GM23338 (cell line): Measurements from ENCODE around the gene KLK12. TPM values are rescaled to one million over a fixed set of nuclear protein-coding genes. Genes with fewer than 3 reads are reported as not detected.

Experiments used
- ATAC-seq: fragments of 200-7000 bp; cut with Tn5 transposase; 3 replicates; pipeline ENCODE4 v1.9.1; 2020
- DNase-seq: peaks from one replicate; pipeline ENCODE4 v3.0.0-alpha.2; 2015; ENCODE audit warnings: low spot score
- H2AFZ ChIP-seq: fragments of 200-600 bp; sonication (generic); 2 replicates; pipeline ENCODE4 v1.8.0; 2016; ENCODE audit warnings: antibody characterized with exemption, mild to moderate bottlenecking, moderate library complexity
- H3F3A ChIP-seq: fragments of 200-600 bp; sonication (generic); replicated peaks from 2 replicates; pipeline ENCODE4 v1.8.0; 2017; ENCODE audit warnings: antibody characterized with exemption, mixed run types, low read depth
- H3K27ac ChIP-seq: fragments of 200-600 bp; sonication (generic); 2 replicates; pipeline ENCODE4 v1.6.1; 2016; ENCODE audit warnings: low read depth
- H3K27me3 ChIP-seq: fragments of 200-600 bp; sonication (generic); 2 replicates; pipeline ENCODE4 v1.8.0; 2016; ENCODE audit warnings: mild to moderate bottlenecking, mixed run types, moderate library complexity; ENCODE audit not compliant: insufficient read depth
- H3K36me3 ChIP-seq: fragments of 200-600 bp; sonication (generic); 2 replicates; pipeline ENCODE4 v1.8.0; 2016; ENCODE audit warnings: mild to moderate bottlenecking; ENCODE audit not compliant: insufficient read depth
- H3K4me1 ChIP-seq: fragments of 200-600 bp; sonication (generic); 2 replicates; pipeline ENCODE4 v1.8.0; 2016; ENCODE audit warnings: mild to moderate bottlenecking, moderate library complexity; ENCODE audit not compliant: insufficient read depth
- H3K4me2 ChIP-seq: fragments of 200-600 bp; sonication (generic); 2 replicates; pipeline ENCODE4 v1.7.1; 2017; ENCODE audit warnings: mixed run types
- H3K4me3 ChIP-seq: fragments of 200-600 bp; sonication (generic); 2 replicates; pipeline ENCODE4 v1.6.1; 2016; ENCODE audit warnings: mixed run types
- H3K79me2 ChIP-seq: fragments of 200-600 bp; sonication (generic); replicated peaks from 2 replicates; pipeline ENCODE4 v1.8.0; 2017; ENCODE audit warnings: mild to moderate bottlenecking; ENCODE audit not compliant: insufficient read depth
- H3K9me2 ChIP-seq: fragments of 200-600 bp; sonication (generic); 2 replicates; pipeline ENCODE4 v1.8.0; 2017; ENCODE audit not compliant: insufficient read depth
- H4K20me1 ChIP-seq: fragments of 200-600 bp; sonication (generic); replicated peaks from 2 replicates; pipeline ENCODE4 v1.8.0; 2017; ENCODE audit warnings: mild to moderate bottlenecking; ENCODE audit not compliant: insufficient read depth
- H3K27ac Mint-ChIP-seq: 2 replicates; pipeline ENCODE4 v1.8.0; 2020; ENCODE audit warnings: inconsistent platforms, mild to moderate bottlenecking, moderate library complexity, mixed read lengths
- H3K27me3 Mint-ChIP-seq: 3 replicates; pipeline ENCODE4 v1.8.0; 2022; ENCODE audit warnings: low read depth, mild to moderate bottlenecking, moderate library complexity, mixed read lengths, inconsistent platforms; ENCODE audit not compliant: insufficient read depth, poor library complexity
- H3K36me3 Mint-ChIP-seq: 3 replicates; pipeline ENCODE4 v1.8.0; 2021; ENCODE audit warnings: low read depth, mild to moderate bottlenecking, inconsistent platforms, moderate library complexity, mixed read lengths
- H3K4me1 Mint-ChIP-seq: 3 replicates; pipeline ENCODE4 v1.8.0; 2020; ENCODE audit warnings: mild to moderate bottlenecking, inconsistent platforms, mixed read lengths
- H3K4me3 Mint-ChIP-seq: 3 replicates; pipeline ENCODE4 v1.8.0; 2021; ENCODE audit warnings: moderate library complexity, mild to moderate bottlenecking, inconsistent platforms, mixed read lengths
- H3K9me3 Mint-ChIP-seq: 3 replicates; pipeline ENCODE4 v1.8.0; 2020; ENCODE audit warnings: moderate library complexity, mild to moderate bottlenecking, inconsistent platforms, mixed read lengths
- CREB1 ChIP-seq: fragments of 250-450 bp; sonication (Bioruptor Pico); IDR thresholded peaks from 2 replicates; pipeline ENCODE4 v1.5.0; 2020; ENCODE audit warnings: low read depth, mild to moderate bottlenecking, moderate library complexity
- EZH2 ChIP-seq: fragments of 200-600 bp; sonication (generic); IDR thresholded peaks from one replicate; pipeline ENCODE4 v1.8.0; 2017; ENCODE audit warnings: antibody characterized with exemption, mild to moderate bottlenecking, low read depth; ENCODE audit not compliant: unreplicated experiment
- EZH2phosphoT487 ChIP-seq: fragments of 200-600 bp; sonication (generic); IDR thresholded peaks from one replicate; pipeline ENCODE4 v1.8.1; 2018; ENCODE audit warnings: antibody characterized with exemption; ENCODE audit not compliant: unreplicated experiment
- JUNB ChIP-seq: IDR thresholded peaks from one replicate; pipeline ENCODE4 v1.6.1; 2016; ENCODE audit warnings: antibody characterized with exemption; ENCODE audit not compliant: unreplicated experiment
- NANOG ChIP-seq: IDR thresholded peaks from 2 replicates; pipeline ENCODE4 v1.6.1; 2016; ENCODE audit warnings: antibody characterized with exemption, borderline replicate concordance
- POLR2AphosphoS5 ChIP-seq: IDR thresholded peaks from 2 replicates; pipeline ENCODE4 v1.6.1; 2016; ENCODE audit warnings: antibody characterized with exemption, low read depth
- STAT1 ChIP-seq: IDR thresholded peaks from one replicate; pipeline ENCODE4 v1.6.1; 2016; ENCODE audit warnings: antibody characterized with exemption; ENCODE audit not compliant: unreplicated experiment
- ZNF114 ChIP-seq: fragments of 250-450 bp; sonication (Bioruptor Pico); IDR thresholded peaks from 2 replicates; pipeline ENCODE4 v1.5.0; 2020; ENCODE audit warnings: mild to moderate bottlenecking, moderate library complexity
- ZNF331 ChIP-seq: fragments of 250-450 bp; sonication (Bioruptor Pico); IDR thresholded peaks from 2 replicates; pipeline ENCODE4 v1.5.0; 2020; ENCODE audit warnings: low read depth, mild to moderate bottlenecking, moderate library complexity
- polyA plus RNA-seq: library from polyadenylated mRNA; unstranded; fragments of >200 nt; fragmentation: Nextera tagmentation; extraction: Ambion mirVana; gene quantifications from 2 replicates; pipeline ENCODE4 v1.2.1, GENCODE V29; 2016
- total RNA-seq: library from RNA; depleted of rRNA; stranded (reverse); fragments of >200 nt; shearing (Covaris generic); gene quantifications from 2 replicates; pipeline ENCODE4 v1.2.3, GENCODE V29; 2014
- TF ChIP-seq, protein P1 (sequence below): fragments of 250-450 bp; sonication (Bioruptor Pico); IDR thresholded peaks from 2 replicates; pipeline ENCODE4 v1.5.0; 2020; ENCODE audit warnings: mild to moderate bottlenecking, moderate library complexity
- TF ChIP-seq, protein P2 (sequence below): IDR thresholded peaks from one replicate; pipeline ENCODE4 v1.6.1; 2018; ENCODE audit warnings: antibody characterized with exemption; ENCODE audit not compliant: unreplicated experiment
- TF ChIP-seq, protein P3 (sequence below): IDR thresholded peaks from 2 replicates; pipeline ENCODE4 v1.6.1; 2016; ENCODE audit warnings: antibody characterized with exemption

KLK12 gene
- total and polyA plus RNA-seq, 2 experiments from 2014 or later: not detected

DNA sequence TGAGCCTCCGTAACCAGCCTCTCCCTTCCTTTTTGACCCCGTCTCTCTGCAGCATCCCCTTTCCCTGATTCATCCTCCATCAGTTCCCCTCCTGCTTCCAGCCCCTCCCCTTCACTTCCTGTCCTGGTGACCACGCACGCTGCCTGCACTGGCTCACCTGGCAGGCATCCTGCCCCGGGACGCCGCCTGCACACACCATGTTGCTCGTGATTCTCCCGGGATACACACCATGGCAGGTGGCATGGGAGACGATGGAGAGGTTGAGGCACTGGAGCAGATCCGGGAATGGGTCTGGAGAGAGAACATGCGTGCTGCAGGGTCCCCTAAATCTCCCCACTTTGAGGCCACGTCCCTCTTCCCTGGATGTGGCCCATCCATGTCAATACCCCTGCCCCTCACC is 4.2 kb downstream of the KLK12 start (continued):
- TF ChIP-seq, protein P1, sequence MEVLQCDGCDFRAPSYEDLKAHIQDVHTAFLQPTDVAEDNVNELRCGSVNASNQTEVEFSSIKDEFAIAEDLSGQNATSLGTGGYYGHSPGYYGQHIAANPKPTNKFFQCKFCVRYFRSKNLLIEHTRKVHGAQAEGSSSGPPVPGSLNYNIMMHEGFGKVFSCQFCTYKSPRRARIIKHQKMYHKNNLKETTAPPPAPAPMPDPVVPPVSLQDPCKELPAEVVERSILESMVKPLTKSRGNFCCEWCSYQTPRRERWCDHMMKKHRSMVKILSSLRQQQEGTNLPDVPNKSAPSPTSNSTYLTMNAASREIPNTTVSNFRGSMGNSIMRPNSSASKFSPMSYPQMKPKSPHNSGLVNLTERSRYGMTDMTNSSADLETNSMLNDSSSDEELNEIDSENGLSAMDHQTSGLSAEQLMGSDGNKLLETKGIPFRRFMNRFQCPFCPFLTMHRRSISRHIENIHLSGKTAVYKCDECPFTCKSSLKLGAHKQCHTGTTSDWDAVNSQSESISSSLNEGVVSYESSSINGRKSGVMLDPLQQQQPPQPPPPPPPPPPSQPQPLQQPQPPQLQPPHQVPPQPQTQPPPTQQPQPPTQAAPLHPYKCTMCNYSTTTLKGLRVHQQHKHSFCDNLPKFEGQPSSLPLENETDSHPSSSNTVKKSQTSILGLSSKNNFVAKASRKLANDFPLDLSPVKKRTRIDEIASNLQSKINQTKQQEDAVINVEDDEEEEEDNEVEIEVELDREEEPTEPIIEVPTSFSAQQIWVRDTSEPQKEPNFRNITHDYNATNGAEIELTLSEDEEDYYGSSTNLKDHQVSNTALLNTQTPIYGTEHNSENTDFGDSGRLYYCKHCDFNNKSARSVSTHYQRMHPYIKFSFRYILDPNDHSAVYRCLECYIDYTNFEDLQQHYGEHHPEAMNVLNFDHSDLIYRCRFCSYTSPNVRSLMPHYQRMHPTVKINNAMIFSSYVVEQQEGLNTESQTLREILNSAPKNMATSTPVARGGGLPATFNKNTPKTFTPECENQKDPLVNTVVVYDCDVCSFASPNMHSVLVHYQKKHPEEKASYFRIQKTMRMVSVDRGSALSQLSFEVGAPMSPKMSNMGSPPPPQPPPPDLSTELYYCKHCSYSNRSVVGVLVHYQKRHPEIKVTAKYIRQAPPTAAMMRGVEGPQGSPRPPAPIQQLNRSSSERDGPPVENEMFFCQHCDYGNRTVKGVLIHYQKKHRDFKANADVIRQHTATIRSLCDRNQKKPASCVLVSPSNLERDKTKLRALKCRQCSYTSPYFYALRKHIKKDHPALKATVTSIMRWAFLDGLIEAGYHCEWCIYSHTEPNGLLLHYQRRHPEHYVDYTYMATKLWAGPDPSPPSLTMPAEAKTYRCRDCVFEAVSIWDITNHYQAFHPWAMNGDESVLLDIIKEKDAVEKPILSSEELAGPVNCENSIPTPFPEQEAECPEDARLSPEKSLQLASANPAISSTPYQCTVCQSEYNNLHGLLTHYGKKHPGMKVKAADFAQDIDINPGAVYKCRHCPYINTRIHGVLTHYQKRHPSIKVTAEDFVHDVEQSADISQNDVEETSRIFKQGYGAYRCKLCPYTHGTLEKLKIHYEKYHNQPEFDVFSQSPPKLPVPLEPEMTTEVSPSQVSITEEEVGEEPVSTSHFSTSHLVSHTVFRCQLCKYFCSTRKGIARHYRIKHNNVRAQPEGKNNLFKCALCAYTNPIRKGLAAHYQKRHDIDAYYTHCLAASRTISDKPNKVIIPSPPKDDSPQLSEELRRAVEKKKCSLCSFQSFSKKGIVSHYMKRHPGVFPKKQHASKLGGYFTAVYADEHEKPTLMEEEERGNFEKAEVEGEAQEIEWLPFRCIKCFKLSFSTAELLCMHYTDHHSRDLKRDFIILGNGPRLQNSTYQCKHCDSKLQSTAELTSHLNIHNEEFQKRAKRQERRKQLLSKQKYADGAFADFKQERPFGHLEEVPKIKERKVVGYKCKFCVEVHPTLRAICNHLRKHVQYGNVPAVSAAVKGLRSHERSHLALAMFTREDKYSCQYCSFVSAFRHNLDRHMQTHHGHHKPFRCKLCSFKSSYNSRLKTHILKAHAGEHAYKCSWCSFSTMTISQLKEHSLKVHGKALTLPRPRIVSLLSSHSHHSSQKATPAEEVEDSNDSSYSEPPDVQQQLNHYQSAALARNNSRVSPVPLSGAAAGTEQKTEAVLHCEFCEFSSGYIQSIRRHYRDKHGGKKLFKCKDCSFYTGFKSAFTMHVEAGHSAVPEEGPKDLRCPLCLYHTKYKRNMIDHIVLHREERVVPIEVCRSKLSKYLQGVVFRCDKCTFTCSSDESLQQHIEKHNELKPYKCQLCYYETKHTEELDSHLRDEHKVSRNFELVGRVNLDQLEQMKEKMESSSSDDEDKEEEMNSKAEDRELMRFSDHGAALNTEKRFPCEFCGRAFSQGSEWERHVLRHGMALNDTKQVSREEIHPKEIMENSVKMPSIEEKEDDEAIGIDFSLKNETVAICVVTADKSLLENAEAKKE (CRISPR knock-in tag): no peak

DNA sequence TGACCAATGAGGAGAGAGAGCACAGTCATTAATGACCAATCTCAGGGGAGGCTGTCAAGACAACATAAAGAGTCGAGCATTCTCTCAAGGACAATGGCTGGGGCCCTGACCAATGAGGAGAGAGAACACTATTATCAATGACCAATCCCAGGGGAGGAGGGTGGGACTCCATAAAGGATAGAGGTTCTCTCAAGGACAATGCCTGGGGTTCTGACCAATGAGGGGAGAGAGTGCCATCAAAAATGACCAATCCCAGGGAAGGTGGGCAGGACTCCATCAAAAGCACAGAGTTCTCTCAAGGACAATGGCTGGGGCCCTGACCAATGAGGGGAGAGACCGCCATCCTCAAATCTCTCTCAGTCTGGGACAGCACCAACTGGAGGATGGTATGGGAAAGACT is 5.1 kb downstream of the KLK12 start:
- Mint-ChIP-seq H3K36me3 (peaks cover 3% of the 10 kb centered on the region; the same call in 1 of the 3 replicates), H3K4me1 (peaks cover 35% of the 10 kb centered on the region), H3K9me3 (no peaks in the 10 kb centered on the region; the same call in 2 of the 3 replicates), H3K27me3 (peaks cover 20% of the 10 kb centered on the region), H3K4me3 (no peak overlapping the region), H3K27ac (no peak overlapping the region)
- H3K4me1 ChIP-seq: peaks cover under 1% of the 10 kb centered on the region; the same call in 1 of the 2 replicates
- H3K27me3 ChIP-seq: no peaks in the 10 kb centered on the region
- H3K79me2 ChIP-seq: no peaks in the 10 kb centered on the region
- peaks cover 7% of the 10 kb centered on the region; the same call in 1 of the 2 replicates for H3K9me2 ChIP-seq
- ATAC-seq (no peak), DNase-seq (peak; percentile 56)
- no peaks in the 10 kb centered on the region for H3F3A ChIP-seq
- H4K20me1 ChIP-seq: no peaks in the 10 kb centered on the region
- no peak overlapping the region for H3K27ac ChIP-seq
- H2AFZ ChIP-seq: no peak overlapping the region
- no peak overlapping the region for H3K4me3 ChIP-seq
- H3K4me2 ChIP-seq: no peak overlapping the region
- H3K36me3 ChIP-seq: no peaks in the 10 kb centered on the region
- TF ChIP-seq, protein P2, sequence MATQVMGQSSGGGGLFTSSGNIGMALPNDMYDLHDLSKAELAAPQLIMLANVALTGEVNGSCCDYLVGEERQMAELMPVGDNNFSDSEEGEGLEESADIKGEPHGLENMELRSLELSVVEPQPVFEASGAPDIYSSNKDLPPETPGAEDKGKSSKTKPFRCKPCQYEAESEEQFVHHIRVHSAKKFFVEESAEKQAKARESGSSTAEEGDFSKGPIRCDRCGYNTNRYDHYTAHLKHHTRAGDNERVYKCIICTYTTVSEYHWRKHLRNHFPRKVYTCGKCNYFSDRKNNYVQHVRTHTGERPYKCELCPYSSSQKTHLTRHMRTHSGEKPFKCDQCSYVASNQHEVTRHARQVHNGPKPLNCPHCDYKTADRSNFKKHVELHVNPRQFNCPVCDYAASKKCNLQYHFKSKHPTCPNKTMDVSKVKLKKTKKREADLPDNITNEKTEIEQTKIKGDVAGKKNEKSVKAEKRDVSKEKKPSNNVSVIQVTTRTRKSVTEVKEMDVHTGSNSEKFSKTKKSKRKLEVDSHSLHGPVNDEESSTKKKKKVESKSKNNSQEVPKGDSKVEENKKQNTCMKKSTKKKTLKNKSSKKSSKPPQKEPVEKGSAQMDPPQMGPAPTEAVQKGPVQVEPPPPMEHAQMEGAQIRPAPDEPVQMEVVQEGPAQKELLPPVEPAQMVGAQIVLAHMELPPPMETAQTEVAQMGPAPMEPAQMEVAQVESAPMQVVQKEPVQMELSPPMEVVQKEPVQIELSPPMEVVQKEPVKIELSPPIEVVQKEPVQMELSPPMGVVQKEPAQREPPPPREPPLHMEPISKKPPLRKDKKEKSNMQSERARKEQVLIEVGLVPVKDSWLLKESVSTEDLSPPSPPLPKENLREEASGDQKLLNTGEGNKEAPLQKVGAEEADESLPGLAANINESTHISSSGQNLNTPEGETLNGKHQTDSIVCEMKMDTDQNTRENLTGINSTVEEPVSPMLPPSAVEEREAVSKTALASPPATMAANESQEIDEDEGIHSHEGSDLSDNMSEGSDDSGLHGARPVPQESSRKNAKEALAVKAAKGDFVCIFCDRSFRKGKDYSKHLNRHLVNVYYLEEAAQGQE: no peak
- TF ChIP-seq ZNF114 (no peak), JUNB (no peak), ZNF331 (CRISPR knock-in tag) (no peak), NANOG (no peak), CREB1 (CRISPR knock-in tag) (no peak), EZH2phosphoT487 (no peak), EZH2 (no peak), STAT1 (no peak), POLR2AphosphoS5 (no peak)
- TF ChIP-seq, protein P3, sequence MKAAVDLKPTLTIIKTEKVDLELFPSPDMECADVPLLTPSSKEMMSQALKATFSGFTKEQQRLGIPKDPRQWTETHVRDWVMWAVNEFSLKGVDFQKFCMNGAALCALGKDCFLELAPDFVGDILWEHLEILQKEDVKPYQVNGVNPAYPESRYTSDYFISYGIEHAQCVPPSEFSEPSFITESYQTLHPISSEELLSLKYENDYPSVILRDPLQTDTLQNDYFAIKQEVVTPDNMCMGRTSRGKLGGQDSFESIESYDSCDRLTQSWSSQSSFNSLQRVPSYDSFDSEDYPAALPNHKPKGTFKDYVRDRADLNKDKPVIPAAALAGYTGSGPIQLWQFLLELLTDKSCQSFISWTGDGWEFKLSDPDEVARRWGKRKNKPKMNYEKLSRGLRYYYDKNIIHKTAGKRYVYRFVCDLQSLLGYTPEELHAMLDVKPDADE: no peak
